Measurements from ENCODE around the gene C20orf204. TPM values are rescaled to one million over a fixed set of nuclear protein-coding genes. Genes with fewer than 3 reads are reported as not detected.
"Not testable (repeated sequence)": the region's sequence is repeated elsewhere in the genome, so short reads cannot be mapped to it uniquely, and the experiment has no call there.

C20orf204 gene
- total RNA-seq, 1 donor from 2014 or later, result 0.45 TPM

DNA sequence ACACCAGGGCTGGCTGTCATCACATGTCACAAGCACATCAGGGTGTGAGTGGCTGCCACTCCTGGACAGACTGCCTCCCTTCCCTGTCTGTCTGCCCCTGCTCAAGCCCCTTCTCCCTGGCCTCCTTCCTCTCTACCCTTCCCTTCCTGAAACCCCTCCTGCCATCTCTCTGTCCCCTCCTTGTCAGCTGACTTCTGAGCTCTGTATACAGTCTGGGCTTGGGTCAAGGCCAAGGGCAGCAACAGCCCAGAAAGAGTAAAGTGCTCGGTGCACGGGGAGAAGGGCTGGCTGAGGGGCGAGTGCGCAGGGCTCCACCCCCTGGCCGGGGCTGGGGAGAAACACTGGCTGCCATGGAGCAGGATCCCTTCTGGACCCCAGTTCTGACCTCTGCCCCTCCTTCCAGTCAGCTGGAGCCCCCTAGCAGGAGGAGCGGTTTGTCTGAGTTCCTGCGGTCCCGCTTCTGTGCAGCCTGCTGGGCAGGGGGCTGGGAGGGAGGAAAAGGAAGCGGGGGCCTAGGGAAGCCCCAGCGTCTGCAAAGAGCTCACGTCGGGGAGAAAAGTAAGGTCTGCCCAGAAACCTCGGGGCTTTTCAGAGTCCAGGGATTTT, 46.2 kb downstream of the C20orf204 start:
- no peak for DNase-seq (ENCODE audit: low read depth)

- DNase-seq (ENCODE audit: low read depth), result no peak
These were observed 46.9 kb downstream of the C20orf204 start for GRCh38 chr20:64082820-64083377.

- DNase-seq (ENCODE audit: low read depth), result peak; percentile 62
These were observed 47.4 kb downstream of the C20orf204 start for GRCh38 chr20:64083378-64083803.

- DNase-seq (ENCODE audit: low read depth), result no peak
These were observed 48.1 kb downstream of the C20orf204 start, which contains the start of gene LKAAEAR1 for GRCh38 chr20:64083804-64084684. Gene LKAAEAR1, minus strand, starts transcription at chr20:64084398. Its CDS starts 179 bp downstream, at chr20:64084219.

- DNase-seq (ENCODE audit: low read depth), result no peak
These were observed 48.7 kb downstream of the C20orf204 start for GRCh38 chr20:64084685-64085152.

DNA sequence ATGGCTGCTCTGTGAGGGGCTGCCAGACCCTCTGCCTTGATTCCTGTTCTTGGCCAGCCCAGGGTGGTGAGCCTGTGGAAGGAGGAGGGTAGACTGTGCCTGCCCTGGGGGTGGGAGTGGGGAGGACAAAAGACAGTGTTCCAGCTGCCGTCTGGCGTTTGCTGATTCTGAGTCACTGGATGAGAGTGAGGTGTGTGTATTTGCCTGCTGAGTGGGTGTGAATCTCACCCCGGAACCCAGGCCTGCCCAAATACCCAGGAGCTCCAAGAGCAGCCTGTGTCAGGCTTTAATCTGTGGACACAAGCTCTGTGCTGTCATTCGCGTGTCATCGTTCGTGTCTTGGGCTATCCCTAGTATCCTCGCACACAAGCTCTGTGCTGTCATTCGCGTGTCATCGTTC, 50.8 kb downstream of the C20orf204 start:
- DNase-seq (ENCODE audit: low read depth), result no peak

DNA sequence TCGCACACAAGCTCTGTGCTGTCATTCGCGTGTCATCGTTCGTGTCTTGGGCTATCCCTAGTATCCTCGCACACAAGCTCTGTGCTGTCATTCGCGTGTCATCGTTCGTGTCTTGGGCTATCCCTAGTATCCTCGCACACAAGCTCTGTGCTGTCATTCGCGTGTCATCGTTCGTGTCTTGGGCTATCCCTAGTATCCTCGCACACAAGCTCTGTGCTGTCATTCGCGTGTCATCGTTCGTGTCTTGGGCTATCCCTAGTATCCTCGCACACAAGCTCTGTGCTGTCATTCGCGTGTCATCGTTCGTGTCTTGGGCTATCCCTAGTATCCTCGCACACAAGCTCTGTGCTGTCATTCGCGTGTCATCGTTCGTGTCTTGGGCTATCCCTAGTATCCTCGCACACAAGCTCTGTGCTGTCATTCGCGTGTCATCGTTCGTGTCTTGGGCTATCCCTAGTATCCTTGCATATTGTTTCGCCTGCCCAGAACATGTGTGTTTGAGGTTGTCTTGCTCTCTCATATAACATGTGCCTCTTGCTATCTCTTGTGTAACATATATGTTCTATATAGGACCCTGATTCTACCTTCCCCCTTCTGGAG, 51.3 kb downstream of the C20orf204 start:
- DNase-seq (ENCODE audit: low read depth), result not testable (repeated sequence)

DNA sequence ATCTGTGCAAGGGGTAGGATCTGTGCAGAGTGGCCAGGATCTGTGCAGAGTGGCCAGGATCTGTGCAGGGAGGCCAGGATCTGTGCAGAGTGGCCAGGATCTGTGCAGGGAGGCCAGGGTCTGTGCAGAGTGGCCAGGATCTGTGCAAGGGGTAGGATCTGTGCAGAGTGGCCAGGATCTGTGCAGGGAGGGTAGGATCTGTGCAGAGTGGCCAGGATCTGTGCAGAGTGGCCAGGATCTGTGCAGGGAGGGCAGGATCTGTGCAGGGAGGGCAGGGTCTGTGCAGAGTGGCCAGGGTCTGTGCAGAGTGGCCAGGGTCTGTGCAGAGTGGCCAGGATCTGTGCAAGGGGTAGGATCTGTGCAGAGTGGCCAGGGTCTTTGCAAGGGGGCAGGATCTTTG, 52.6 kb downstream of the C20orf204 start:
- DNase-seq (ENCODE audit: low read depth), result not testable (repeated sequence)

Small RNA genes lying within 50 kb of the gene (microRNA-seq; reads per million reads assigned to microRNA genes)
- 0.48 reads per million for gene MIR6813

Other genes starting within 250 kb of the C20orf204 start
- gene ZBTB46, start 204.9 kb upstream of the C20orf204 start, total RNA-seq, result 19.6 and 20.9 TPM in 2 replicates
- gene ABHD16B, start 174.7 kb upstream of the C20orf204 start, total RNA-seq, result not detected in 2 replicates
- 94.4 and 99.0 TPM in 2 replicates for gene TPD52L2, start 170.9 kb upstream of the C20orf204 start, total RNA-seq
- 49.3 and 60.7 TPM in 2 replicates for gene DNAJC5, start 141.1 kb upstream of the C20orf204 start, total RNA-seq
- gene UCKL1, start 79.8 kb upstream of the C20orf204 start, total RNA-seq, result 19.9 and 22.3 TPM in 2 replicates
- gene ZNF512B, start 66.3 kb upstream of the C20orf204 start, total RNA-seq, result 17.8 and 23.2 TPM in 2 replicates
- 1.1 and 9.2 TPM in 2 replicates for gene SAMD10, start 56.5 kb upstream of the C20orf204 start, total RNA-seq
- 42.4 and 49.4 TPM in 2 replicates for gene PRPF6, start 55.0 kb upstream of the C20orf204 start, total RNA-seq
- not detected in 2 replicates for gene SOX18, start 13.5 kb downstream of the C20orf204 start, total RNA-seq
- gene TCEA2, start 27.0 kb downstream of the C20orf204 start, total RNA-seq, result 18.9 and 21.6 TPM in 2 replicates
- 10.7 and 16.4 TPM in 2 replicates for gene RGS19, start 43.3 kb downstream of the C20orf204 start, total RNA-seq
- 1.0 and 1.1 TPM in 2 replicates for gene OPRL1, start 43.9 kb downstream of the C20orf204 start, total RNA-seq
- gene LKAAEAR1, start 48.2 kb downstream of the C20orf204 start, total RNA-seq, result 0.24 TPM in 1 of 2 replicates, not detected in the other
- gene NPBWR2, start 71.4 kb downstream of the C20orf204 start, total RNA-seq, result not detected in 2 replicates
- gene MYT1, start 128.3 kb downstream of the C20orf204 start, total RNA-seq, result not detected in 2 replicates
- 62.3 and 94.6 TPM in 2 replicates for gene PCMTD2, start 219.6 kb downstream of the C20orf204 start, total RNA-seq